Breast epithelium (tissue), 3 donors: ENCODE data around the gene COL5A3.

Experiments
- CTCF ChIP-seq, 3 donors: fragments of 450-650 bp; IDR thresholded peaks; one replicate each; pipeline ENCODE4 v1.5.1; 2016 to 2017; ENCODE audit warnings: antibody characterized with exemption in 3 of 3, mild to moderate bottlenecking in 3 of 3, moderate library complexity in 3 of 3
- POLR2A ChIP-seq: fragments of 450-650 bp; IDR thresholded peaks from one replicate; pipeline ENCODE4 v1.6.1; 2016; ENCODE audit warnings: antibody characterized with exemption, mild to moderate bottlenecking, moderate library complexity

GRCh38 chr19:9958379-9958821, 51.9 kb downstream of the COL5A3 start:
- TF ChIP-seq CTCF (IDR thresholded peaks at IDR 0.05) (no peak), POLR2A (no peak)
